ENCODE data around the gene TCAF1. TPM values are rescaled to one million over a fixed set of nuclear protein-coding genes. Genes with fewer than 3 reads are reported as not detected.

TCAF1 gene
- total RNA-seq, 1 experiment from 2014 or later = 26.7 TPM

- intact Hi-C loops (cut with micrococcal nuclease; ENCODE audit: unreplicated experiment) = no loop called here
- Mint-ChIP-seq H3K36me3 (ENCODE audit: insufficient read depth, unreplicated experiment) (peaks cover 12% of the 10 kb centered on the region), H3K27me3 (ENCODE audit: unreplicated experiment) (no peaks in the 10 kb centered on the region), H3K4me3 (ENCODE audit: low read depth, unreplicated experiment) (no peak overlapping the region), H3K9me3 (ENCODE audit: low read depth, unreplicated experiment) (no peaks in the 10 kb centered on the region), H3K4me1 (ENCODE audit: low read depth, unreplicated experiment) (peaks cover 12% of the 10 kb centered on the region), H3K27ac (ENCODE audit: unreplicated experiment) (no peak overlapping the region)
- CTCF ChIA-PET = no interaction called here
- no TSS peak for BruUV-seq (replicated peaks)
- TF ChIP-seq CTCF (IDR thresholded peaks at IDR 0.05; ENCODE audit: unreplicated experiment) = no peak
- no peak for DNase-seq
These were observed 4.2 kb upstream of the TCAF1 start for GRCh38 chr7:143906151-143906550.

- no peak overlapping the region for H3K4me3 Mint-ChIP-seq (ENCODE audit: low read depth, unreplicated experiment)
- no peak overlapping the region for H3K27ac Mint-ChIP-seq (ENCODE audit: unreplicated experiment)
- TF ChIP-seq CTCF (IDR thresholded peaks at IDR 0.05; ENCODE audit: unreplicated experiment) = no peak
- H3K4me1 Mint-ChIP-seq (ENCODE audit: low read depth, unreplicated experiment) = peaks cover 12% of the 10 kb centered on the region
- no TSS peak for BruUV-seq (replicated peaks)
- intact Hi-C loops (cut with micrococcal nuclease; ENCODE audit: unreplicated experiment) = no loop called here
- H3K9me3 Mint-ChIP-seq (ENCODE audit: low read depth, unreplicated experiment) = no peaks in the 10 kb centered on the region
- H3K27me3 Mint-ChIP-seq (ENCODE audit: unreplicated experiment) = no peaks in the 10 kb centered on the region
- CTCF ChIA-PET = no interaction called here
- peaks cover 15% of the 10 kb centered on the region for H3K36me3 Mint-ChIP-seq (ENCODE audit: insufficient read depth, unreplicated experiment)
- no peak for DNase-seq
These were observed 3.5 kb upstream of the TCAF1 start for GRCh38 chr7:143905509-143905908.

DNA sequence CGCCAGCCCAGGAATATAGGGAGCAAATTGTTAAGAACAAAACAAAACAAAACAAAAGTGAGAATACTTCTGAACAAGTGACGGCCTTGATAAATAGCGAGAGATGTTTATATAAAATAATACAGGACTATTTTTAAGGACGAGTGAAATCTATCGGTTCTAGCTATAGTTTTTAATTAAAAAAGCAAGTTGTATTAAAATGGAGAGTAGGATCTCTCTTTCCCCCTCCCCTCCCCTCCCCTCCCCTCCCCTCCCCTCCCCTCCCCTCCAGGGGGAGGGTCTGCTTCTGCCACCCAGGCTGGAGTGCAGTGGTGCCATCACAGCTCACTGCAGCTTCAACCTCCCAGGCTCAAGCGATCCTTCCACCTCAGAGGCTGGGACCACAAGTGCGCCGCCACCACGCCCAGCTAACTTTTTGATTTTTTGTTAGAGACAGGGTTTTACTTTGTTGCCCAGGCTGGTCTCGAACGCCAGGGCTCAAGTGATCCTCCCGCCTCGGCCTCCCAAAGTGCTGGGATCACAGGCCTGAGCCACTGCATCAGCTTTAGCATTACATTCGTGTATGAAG is 440 bp upstream of the TCAF1 start:
- peaks cover 33% of the 10 kb centered on the region for H3K4me1 Mint-ChIP-seq (ENCODE audit: low read depth, unreplicated experiment)
- H3K27me3 Mint-ChIP-seq (ENCODE audit: unreplicated experiment) = no peaks in the 10 kb centered on the region
- DNase-seq = no peak
- no peaks in the 10 kb centered on the region for H3K9me3 Mint-ChIP-seq (ENCODE audit: low read depth, unreplicated experiment)
- CTCF ChIA-PET = interaction anchor here (0.6 to 3.1 kb wide), 10 partner anchors 10 to 276 kb away, joined by 3 to 32 read pairs (median 4); no protein-coding TSS in a partner anchor
- H3K27ac Mint-ChIP-seq (ENCODE audit: unreplicated experiment) = peak overlapping the region; percentile 83
- no peak for TF ChIP-seq CTCF (IDR thresholded peaks at IDR 0.05; ENCODE audit: unreplicated experiment)
- peaks cover 15% of the 10 kb centered on the region for H3K36me3 Mint-ChIP-seq (ENCODE audit: insufficient read depth, unreplicated experiment)
- no TSS peak for BruUV-seq (replicated peaks)
- intact Hi-C loops (cut with micrococcal nuclease; ENCODE audit: unreplicated experiment) = loop anchor here (5.0 kb wide), 2 partner anchors 70 to 225 kb away; no protein-coding TSS in a partner anchor
- H3K4me3 Mint-ChIP-seq (ENCODE audit: low read depth, unreplicated experiment) = peak overlapping the region; percentile 88

DNA sequence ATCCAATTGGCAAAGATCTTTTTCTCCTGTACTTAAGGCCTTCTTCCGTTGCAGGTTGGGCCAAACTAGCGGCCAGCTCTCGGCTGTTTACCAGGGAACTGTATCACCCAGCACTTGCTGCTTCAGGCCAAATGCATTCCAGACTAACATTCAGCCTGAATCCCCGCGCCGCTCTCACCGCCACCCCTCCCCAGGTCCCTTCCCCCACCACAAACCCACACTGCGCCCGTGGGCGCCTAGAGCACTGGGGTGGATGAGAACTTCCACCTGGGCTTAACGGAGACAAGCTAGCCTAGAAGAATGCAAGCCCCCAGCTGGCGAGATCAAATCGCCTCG is 676 bp downstream of the TCAF1 start:
- Mint-ChIP-seq H3K9me3 (ENCODE audit: low read depth, unreplicated experiment) (no peaks in the 10 kb centered on the region), H3K27ac (ENCODE audit: unreplicated experiment) (peak overlapping the region; percentile 83), H3K27me3 (ENCODE audit: unreplicated experiment) (no peaks in the 10 kb centered on the region), H3K4me3 (ENCODE audit: low read depth, unreplicated experiment) (peak overlapping the region; percentile 88), H3K4me1 (ENCODE audit: low read depth, unreplicated experiment) (peaks cover 33% of the 10 kb centered on the region), H3K36me3 (ENCODE audit: insufficient read depth, unreplicated experiment) (peaks cover 15% of the 10 kb centered on the region)
- TF ChIP-seq CTCF (IDR thresholded peaks at IDR 0.05; ENCODE audit: unreplicated experiment) = no peak
- CTCF ChIA-PET = interaction anchor here (1.4 to 3.1 kb wide), 7 partner anchors 9 to 227 kb away, joined by 3 to 32 read pairs (median 8); no protein-coding TSS in a partner anchor
- BruUV-seq (replicated peaks) = no TSS peak
- no peak for DNase-seq
- intact Hi-C loops (cut with micrococcal nuclease; ENCODE audit: unreplicated experiment) = loop anchor here (2.0 to 5.0 kb wide), 3 partner anchors 71 to 226 kb away; no protein-coding TSS in a partner anchor

Data from Calu3 (cell line).